Measurements from ENCODE around the gene IZUMO1.
"Not testable (repeated sequence)": the region's sequence is repeated elsewhere in the genome, so short reads cannot be mapped to it uniquely, and the experiment has no call there.

Gene IZUMO1

DNA sequence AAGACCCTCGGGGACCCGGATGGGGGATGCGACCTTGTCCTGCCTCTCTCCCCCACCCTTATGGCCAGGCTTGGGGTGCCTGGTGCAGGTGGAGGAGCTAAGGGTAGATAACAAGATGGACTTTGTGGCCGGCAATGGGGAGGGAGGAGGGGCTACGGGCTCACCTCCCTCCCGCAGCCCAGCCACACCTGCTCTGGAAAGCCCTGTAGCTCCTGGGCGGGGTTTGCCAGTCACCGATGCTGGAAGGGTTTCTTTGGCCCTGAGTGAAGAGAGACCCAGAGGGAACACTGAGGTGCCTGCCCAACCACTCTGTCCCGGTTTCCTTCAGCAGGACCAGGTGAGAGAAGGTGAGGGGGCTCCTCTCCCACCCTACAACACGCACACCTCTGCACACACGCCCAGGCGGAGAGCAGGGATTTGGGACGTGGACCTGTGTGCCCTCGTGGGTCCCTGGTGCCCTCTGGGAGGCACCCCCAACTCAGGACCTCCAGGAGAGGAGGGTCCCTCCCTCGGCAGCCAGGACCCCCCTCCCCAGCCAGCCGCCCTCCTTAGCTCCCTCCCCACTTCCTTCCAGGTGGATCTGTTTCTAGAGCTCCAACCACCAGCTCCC lies 50.9 kb downstream of the IZUMO1 start, which contains the start of gene FUT2:
Gene FUT2, plus strand, starts transcription at position 229 of the 610 bp plus-strand sequence. CDS start 6,986 bp downstream, outside the sequence.
- TF ChIP-seq ZNF274 (IDR thresholded peaks at IDR 0.05; ENCODE audit: low read depth, low read length) = no peak
- no peak within 1 kb of the TSS for H3K4me3 ChIP-seq (ENCODE audit: low read length)

- H3K4me3 ChIP-seq (ENCODE audit: low read length) = not testable (repeated sequence)
Measured at GRCh38 chr19:48693629-48694028, 53.1 kb downstream of the IZUMO1 start.

Measured in GM08714 (cell line).